Adrenal gland (tissue), 5 donors: Measurements from ENCODE around the gene ZNF438.

ENCODE experiments used
- CTCF ChIP-seq, 6 experiments: fragments of 450-650 bp in 4 of 6; fragments of 200-600 bp in 2 of 6; sonication (generic) in 1 of 6; IDR thresholded peaks; 1 replicate in 5 of 6; 2 replicates in 1 of 6; pipeline versions ENCODE4 v1.5.1 to v1.8.0; 2016 to 2021; ENCODE audit warnings: antibody characterized with exemption in 6 of 6, mild to moderate bottlenecking in 2 of 6, moderate library complexity in 1 of 6
- POLR2A ChIP-seq, 2 donors: fragments of 450-650 bp; IDR thresholded peaks; one replicate each; pipeline ENCODE4 v1.6.1; 2017; ENCODE audit warnings: antibody characterized with exemption in 2 of 2, mild to moderate bottlenecking in 2 of 2, moderate library complexity in 1 of 2
- donor health status: DM: no; HTN: no; CAD: no.

- TF ChIP-seq CTCF (IDR thresholded peaks at IDR 0.05) (no peak), POLR2A (IDR thresholded peaks at IDR 0.05) (no peak)
These were observed 3.6 kb downstream of the ZNF438 start for GRCh38 chr10:31028081-31028480.
